Ectodermal cell (in vitro differentiated cells): Measurements from ENCODE around the gene KRTAP1-3. TPM values are rescaled to one million over a fixed set of nuclear protein-coding genes. Genes with fewer than 3 reads are reported as not detected.
"Not testable (repeated sequence)": the region's sequence is repeated elsewhere in the genome, so short reads cannot be mapped to it uniquely, and the experiment has no call there.

Source experiments
- H3K27ac ChIP-seq: 2 replicates; pipeline ENCODE4 v1.7.0; 2013; ENCODE audit warnings: mild to moderate bottlenecking, low read depth, low read length; ENCODE audit not compliant: insufficient read depth, poor library complexity, severe bottlenecking
- H3K27me3 ChIP-seq: 2 replicates; pipeline ENCODE4 v1.7.0; 2013; ENCODE audit warnings: mild to moderate bottlenecking, low read length; ENCODE audit not compliant: insufficient read depth, control insufficient read depth, poor library complexity, severe bottlenecking
- H3K36me3 ChIP-seq: one replicate; pipeline ENCODE4 v1.7.0; 2013; ENCODE audit warnings: low read length; ENCODE audit not compliant: control insufficient read depth, insufficient read depth
- H3K4me1 ChIP-seq: one replicate; pipeline ENCODE4 v1.7.0; 2013; ENCODE audit warnings: low read length; ENCODE audit not compliant: control insufficient read depth, insufficient read depth
- H3K4me3 ChIP-seq: 2 replicates; pipeline ENCODE4 v1.7.0; 2013; ENCODE audit warnings: low read depth, low read length, control low read depth; ENCODE audit not compliant: insufficient read depth
- H3K9me3 ChIP-seq: 2 replicates; pipeline ENCODE4 v1.7.0; 2013; ENCODE audit warnings: mild to moderate bottlenecking, low read length, moderate library complexity; ENCODE audit not compliant: control insufficient read depth
- WGBS, 2 experiments: methylation state at CpG; one replicate each; pipeline ENCODE4 v1.1.7; 2013; ENCODE audit warnings: missing lambda C conversion rate in 2 of 2; 5-methylcytosine and 5-hydroxymethylcytosine counted together
- polyA plus RNA-seq, 4 experiments: library from polyadenylated mRNA; stranded (reverse); fragments of 50-300 nt; gene quantifications; one replicate each; pipeline ENCODE4 v1.2.3, GENCODE V29; 2013

Gene KRTAP1-3
- polyA plus RNA-seq (2013, experiment 1 of 4) = not detected
- not detected for polyA plus RNA-seq (2013, experiment 2 of 4)
- polyA plus RNA-seq (2013, experiment 3 of 4) = not detected
- polyA plus RNA-seq (2013, experiment 4 of 4) = not detected

GRCh38 chr17:41034346-41034935, at the start of gene KRTAP1-3:
KRTAP1-3 (minus strand) TSS chr17:41034874; CDS start chr17:41034821, 53 bp downstream.
- not testable (repeated sequence) for H3K4me1 ChIP-seq, H3K4me3 ChIP-seq, H3K27me3 ChIP-seq, H3K9me3 ChIP-seq, H3K36me3 ChIP-seq, H3K27ac ChIP-seq
- 88 to 95% methylated on average over 10 of the region's 10 CpGs for WGBS, 2 experiments

GRCh38 chr17:41084100-41084856, 49.6 kb upstream of the KRTAP1-3 start, which contains the start of gene KRTAP4-7:
KRTAP4-7 (plus strand) TSS chr17:41084150; CDS start chr17:41084207, 57 bp downstream.
- H3K27me3 ChIP-seq, H3K27ac ChIP-seq, H3K9me3 ChIP-seq, H3K4me3 ChIP-seq, H3K36me3 ChIP-seq, H3K4me1 ChIP-seq: not testable (repeated sequence)
- WGBS, 2 experiments = 92% methylated on average over 14 of the region's 14 CpGs

DNA sequence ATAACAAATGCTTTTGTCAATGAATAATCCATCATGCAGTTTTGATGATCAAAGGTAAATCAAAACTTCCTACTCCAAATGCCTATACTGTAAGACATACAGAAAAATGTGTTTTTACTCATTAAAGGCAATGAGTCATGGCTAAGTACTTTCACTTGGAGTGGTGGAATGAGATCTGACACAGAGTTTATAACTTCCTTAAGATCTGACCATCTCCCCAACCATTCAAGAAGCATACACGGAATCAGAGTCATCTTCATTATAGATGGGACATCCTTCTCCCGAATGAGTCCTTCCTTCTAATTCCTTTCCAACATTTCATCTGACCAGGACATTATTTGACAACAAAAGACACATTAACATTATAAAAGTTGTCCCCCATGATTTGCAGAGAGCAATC, 48.8 kb upstream of the KRTAP1-3 start:
- 89 to 100% methylated on average over 1 to 2 of the region's 2 CpGs for WGBS, 2 experiments
- H3K27ac ChIP-seq = not testable (repeated sequence)

DNA sequence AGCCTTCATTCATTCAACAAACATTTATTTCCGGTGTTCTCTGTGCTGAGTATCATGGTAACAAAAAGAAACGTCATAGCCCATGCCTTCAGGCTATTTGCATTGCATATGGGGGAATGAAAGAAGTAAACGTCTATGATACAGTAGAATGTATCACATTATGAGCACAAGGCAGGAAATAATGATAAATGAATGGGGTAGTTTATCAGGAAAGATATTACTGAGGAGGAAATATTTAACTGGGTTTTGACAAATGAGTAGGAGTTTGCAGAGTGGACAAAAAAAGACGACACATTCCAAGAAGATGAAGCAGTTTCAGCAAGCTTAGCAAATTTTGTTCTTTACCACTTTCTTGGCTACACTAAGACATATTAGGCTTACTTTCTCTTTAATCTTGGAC, 48.0 kb upstream of the KRTAP1-3 start:
- Histone ChIP-seq H3K4me1 (no peaks in the 10 kb centered on the region), H3K27me3 (no peaks in the 10 kb centered on the region), H3K36me3 (no peaks in the 10 kb centered on the region), H3K27ac (no peak overlapping the region), H3K4me3 (no peak overlapping the region), H3K9me3 (no peaks in the 10 kb centered on the region)
- 86 to 89% methylated on average over 4 of the region's 4 CpGs for WGBS, 2 experiments

More for the DNA sequence above, 48.8 kb upstream of the KRTAP1-3 start:
- H3K4me3 ChIP-seq, H3K4me1 ChIP-seq, H3K27me3 ChIP-seq, H3K9me3 ChIP-seq, H3K36me3 ChIP-seq: not testable (repeated sequence)

DNA sequence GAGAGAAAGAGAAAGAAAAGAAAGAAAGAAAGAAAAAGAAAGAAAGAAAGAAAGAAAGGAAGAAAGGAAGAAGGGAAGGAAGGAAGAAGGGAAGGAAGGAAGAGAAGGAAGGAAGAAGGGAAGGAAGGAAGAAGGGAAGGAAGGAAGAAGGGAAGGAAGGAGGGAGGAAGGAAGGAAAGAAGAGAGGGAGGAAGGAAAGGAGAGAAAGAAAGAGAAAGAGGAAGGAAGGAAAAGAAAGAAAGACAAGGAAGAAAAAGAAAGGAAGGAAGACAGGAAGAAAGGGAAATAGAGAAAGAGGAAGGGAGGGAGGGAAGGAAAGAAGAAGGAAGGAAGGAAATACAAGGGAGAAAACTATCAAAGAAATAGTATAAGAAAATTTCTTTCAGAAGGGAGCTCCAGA, 42.1 kb upstream of the KRTAP1-3 start:
- Histone ChIP-seq H3K27me3 (no peaks in the 10 kb centered on the region), H3K27ac (no peak overlapping the region), H3K4me3 (no peak overlapping the region), H3K4me1 (no peaks in the 10 kb centered on the region), H3K9me3 (no peaks in the 10 kb centered on the region), H3K36me3 (no peaks in the 10 kb centered on the region)

- Histone ChIP-seq H3K27me3 (no peaks in the 10 kb centered on the region), H3K9me3 (no peaks in the 10 kb centered on the region), H3K27ac (no peak overlapping the region), H3K4me3 (no peak overlapping the region), H3K36me3 (no peaks in the 10 kb centered on the region), H3K4me1 (no peaks in the 10 kb centered on the region)
- WGBS, 2 experiments = 93% methylated on average over 2 of the region's 2 CpGs
Measured at GRCh38 chr17:41073676-41074075, 39.0 kb upstream of the KRTAP1-3 start.

DNA sequence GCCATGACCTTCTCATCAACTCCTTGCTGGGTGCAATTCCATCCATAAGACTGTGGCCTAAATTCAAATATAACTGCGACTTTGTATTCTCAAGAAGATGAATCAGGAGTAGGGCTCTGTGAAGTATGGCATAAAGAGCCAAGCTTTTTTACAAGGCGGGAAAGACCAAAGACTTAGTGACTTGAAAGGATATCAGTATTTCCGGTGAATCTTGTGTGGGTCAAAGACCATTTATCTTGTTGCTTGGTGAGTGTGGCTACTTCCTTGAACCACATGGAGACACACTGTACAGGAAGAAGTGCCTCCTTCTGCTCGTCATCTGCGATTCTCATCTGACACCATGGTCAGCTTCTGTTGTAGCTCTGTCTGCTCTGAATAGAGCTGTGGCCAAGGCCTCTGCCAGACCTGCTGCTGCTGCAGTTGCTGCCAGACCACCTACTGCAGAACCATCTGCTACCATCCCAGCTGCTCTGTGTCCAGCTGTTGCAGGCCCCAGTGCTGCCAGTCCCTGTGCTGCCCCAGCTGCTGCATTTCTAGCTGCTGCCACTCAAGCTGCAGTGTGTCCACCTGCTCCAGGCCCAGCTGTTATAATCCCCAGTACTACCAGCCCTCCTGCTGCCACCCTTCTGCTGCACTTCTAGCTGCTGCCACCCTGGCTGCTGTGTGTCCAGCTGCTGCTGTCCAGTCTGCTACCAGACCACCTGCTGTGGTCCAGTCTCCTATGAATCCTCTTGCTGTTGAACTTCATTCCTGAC, 37.1 kb upstream of the KRTAP1-3 start:
- Histone ChIP-seq H3K4me1 (no peaks in the 10 kb centered on the region), H3K36me3 (no peaks in the 10 kb centered on the region), H3K27ac (no peak overlapping the region), H3K4me3 (no peak overlapping the region), H3K9me3 (no peaks in the 10 kb centered on the region), H3K27me3 (no peaks in the 10 kb centered on the region)
- WGBS, 2 experiments = 92 to 94% methylated on average over 5 of the region's 5 CpGs

DNA sequence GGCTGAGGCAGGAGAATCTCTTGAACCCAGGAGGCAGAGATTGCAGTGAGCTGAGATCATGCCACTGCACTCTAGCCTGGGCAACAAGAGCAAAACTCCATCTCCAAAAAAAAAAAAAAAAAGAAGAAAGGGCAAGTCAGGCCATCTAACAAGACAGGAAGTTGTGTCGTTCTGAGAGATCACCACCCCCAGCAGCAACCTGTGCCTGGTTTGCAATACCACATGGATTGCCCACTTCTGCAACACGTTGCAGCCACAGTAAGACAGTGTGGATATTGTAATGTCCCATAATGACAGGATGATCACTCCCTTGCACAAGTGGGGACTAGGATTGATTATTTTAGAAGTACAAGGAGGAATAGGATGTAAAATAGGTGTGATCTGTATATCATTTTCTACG, 34.4 kb upstream of the KRTAP1-3 start:
- Histone ChIP-seq H3K4me3 (no peak overlapping the region), H3K27ac (no peak overlapping the region), H3K27me3 (no peaks in the 10 kb centered on the region), H3K4me1 (no peaks in the 10 kb centered on the region), H3K36me3 (no peaks in the 10 kb centered on the region), H3K9me3 (no peaks in the 10 kb centered on the region)
- WGBS, 2 experiments = 87 to 95% methylated on average over 3 of the region's 3 CpGs

DNA sequence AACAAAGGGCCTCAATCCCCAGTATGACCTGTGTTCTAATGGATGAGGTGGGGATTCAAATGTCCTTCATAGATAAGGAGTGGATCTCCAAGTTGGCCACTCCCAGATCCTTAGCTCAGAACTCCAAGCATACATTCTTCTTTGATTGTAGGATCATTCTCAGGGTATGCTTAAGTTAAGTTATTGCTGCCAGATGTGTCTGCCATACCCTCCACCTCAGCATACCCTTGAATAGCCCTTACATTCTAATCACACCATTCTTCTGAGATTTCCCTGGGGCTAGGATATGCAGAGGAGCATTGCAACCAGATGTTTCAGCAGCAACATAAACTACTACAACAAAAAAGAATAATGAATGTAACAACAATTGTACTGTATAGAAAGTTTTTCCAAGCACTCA, 32.6 kb upstream of the KRTAP1-3 start:
- Histone ChIP-seq H3K9me3 (no peaks in the 10 kb centered on the region), H3K27ac (no peak overlapping the region), H3K4me1 (no peaks in the 10 kb centered on the region), H3K27me3 (no peaks in the 10 kb centered on the region), H3K4me3 (no peak overlapping the region), H3K36me3 (no peaks in the 10 kb centered on the region)
